ENCODE data around the gene CCM2L. TPM values are rescaled to one million over a fixed set of nuclear protein-coding genes. Genes with fewer than 3 reads are reported as not detected.

CCM2L gene
- polyA plus RNA-seq, 3 donors from 2014 or later = not detected

DNA sequence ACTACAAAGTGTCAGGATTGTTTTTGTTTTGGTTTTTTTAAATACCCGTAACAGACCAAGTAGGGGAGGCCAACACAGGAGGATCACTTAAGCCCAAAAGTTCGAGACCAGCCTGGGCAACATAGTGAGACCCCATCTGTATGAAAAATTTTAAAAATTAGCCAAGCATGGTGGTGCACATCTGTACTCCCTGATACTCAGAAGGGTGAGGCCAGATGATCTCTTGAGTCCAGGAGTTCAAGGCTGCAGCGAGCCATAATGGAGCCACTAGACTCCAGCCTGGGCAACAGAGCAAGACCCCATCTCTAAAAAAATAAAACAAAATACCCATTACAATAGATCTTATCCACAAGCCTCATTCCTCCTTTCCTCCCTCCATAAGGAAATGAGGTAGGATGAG lies 70.5 kb downstream of the CCM2L start:
- no peaks in the 10 kb centered on the region for H3K36me3 Mint-ChIP-seq
- H3K9me3 Mint-ChIP-seq = peaks cover 0 to 1% (median 0%) of the 10 kb centered on the region in 6 donors
- no peak for DNase-seq
- no peaks in the 10 kb centered on the region for H3K4me1 Mint-ChIP-seq
- peaks cover 4 to 13% (median 4%) of the 10 kb centered on the region in 3 donors for H3K27me3 Mint-ChIP-seq (ENCODE audit: low read depth in 3 of 3)
- H3K4me3 Mint-ChIP-seq = no peak overlapping the region
- no peak overlapping the region for H3K27ac Mint-ChIP-seq

Other genes with a start within 250 kb of the CCM2L start
- gene MYLK2, start 191.1 kb upstream of the CCM2L start, polyA plus RNA-seq = not detected
- gene FOXS1, start 164.8 kb upstream of the CCM2L start, polyA plus RNA-seq = not detected
- gene DUSP15, start 139.9 kb upstream of the CCM2L start, polyA plus RNA-seq = not detected
- under 1 TPM in 1 of 3 donors, not detected in 2; 0.37 TPM for gene TTLL9, start 139.8 kb upstream of the CCM2L start, polyA plus RNA-seq
- gene PDRG1, start 58.4 kb upstream of the CCM2L start, polyA plus RNA-seq = 10 to 100 TPM; 11.9 to 26.0 (median 18.6) TPM
- gene XKR7, start 42.3 kb upstream of the CCM2L start, polyA plus RNA-seq = not detected
- gene HCK, start 41.8 kb downstream of the CCM2L start, polyA plus RNA-seq = 1 to 10 TPM; 1.7 to 8.8 (median 7.3) TPM
- 10 to 100 TPM; 22.0 to 42.9 (median 38.5) TPM for gene TM9SF4, start 99.3 kb downstream of the CCM2L start, polyA plus RNA-seq
- 1 to 10 TPM; 1.3 to 3.4 (median 1.6) TPM for gene PLAGL2, start 197.3 kb downstream of the CCM2L start, polyA plus RNA-seq
- gene POFUT1, start 197.4 kb downstream of the CCM2L start, polyA plus RNA-seq = 10 to 100 TPM in 2 of 3 donors, 1 to 10 TPM in 1; 7.5 to 15.4 (median 10.6) TPM